ENCODE results near the gene SYTL5. TPM values are rescaled to one million over a fixed set of nuclear protein-coding genes. Genes with fewer than 3 reads are reported as not detected.

The SYTL5 gene
- total RNA-seq, 6 experiments from 2014 or later, result 1.1 to 2.9 (median 2.4) TPM

DNA sequence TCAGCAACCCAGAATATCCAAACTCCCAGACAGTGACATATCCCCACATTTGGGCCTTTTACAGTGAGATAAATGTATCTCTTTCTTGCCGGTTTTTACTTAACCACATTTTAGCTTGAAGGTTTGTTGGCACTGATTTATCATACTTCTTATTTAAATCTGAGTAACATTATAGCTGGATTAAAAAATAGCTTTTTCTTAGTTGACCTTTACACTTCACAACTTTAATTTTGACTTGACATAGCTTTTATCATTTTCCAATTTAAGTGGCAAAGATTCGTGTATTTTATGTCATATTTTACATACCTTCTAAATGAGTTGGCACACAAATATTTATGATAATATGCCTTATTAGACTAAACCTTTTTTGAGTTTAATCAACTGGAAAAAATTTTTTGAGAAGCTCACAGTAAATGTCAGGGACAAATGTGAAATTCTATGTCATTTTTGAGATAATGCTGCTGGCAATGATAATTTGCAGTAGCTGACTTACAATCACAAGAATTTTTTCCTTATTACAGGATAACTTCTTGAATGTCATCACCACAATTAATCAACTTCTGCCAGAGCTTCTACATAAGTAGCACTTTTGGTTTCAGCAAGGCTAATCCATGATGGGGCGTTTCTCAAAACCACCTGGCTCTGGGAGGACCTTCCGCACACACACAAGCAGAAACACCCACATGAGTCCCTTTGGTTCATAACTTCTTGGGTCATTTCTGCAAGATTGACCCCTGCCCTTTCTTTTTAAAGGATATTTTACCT, 80.3 kb downstream of the SYTL5 start:
- no peaks in the 10 kb centered on the region for H3K27me3 ChIP-seq
- no peaks in the 10 kb centered on the region for H3K4me1 ChIP-seq
- H3K27ac ChIP-seq, result no peak overlapping the region
- intact Hi-C loops (cut with DNase I), result no loop called here
- WGBS (ENCODE audit: insufficient coverage, low coverage, low lambda C conversion rate, missing lambda C conversion rate), result 55% methylated on average over 4 of the region's 4 CpGs
- H3K36me3 ChIP-seq, result no peaks in the 10 kb centered on the region
- ATAC-seq, result no peak
- TF ChIP-seq POLR2A (IDR thresholded peaks at IDR 0.05), result no peak
- TF ChIP-seq, protein P1, sequence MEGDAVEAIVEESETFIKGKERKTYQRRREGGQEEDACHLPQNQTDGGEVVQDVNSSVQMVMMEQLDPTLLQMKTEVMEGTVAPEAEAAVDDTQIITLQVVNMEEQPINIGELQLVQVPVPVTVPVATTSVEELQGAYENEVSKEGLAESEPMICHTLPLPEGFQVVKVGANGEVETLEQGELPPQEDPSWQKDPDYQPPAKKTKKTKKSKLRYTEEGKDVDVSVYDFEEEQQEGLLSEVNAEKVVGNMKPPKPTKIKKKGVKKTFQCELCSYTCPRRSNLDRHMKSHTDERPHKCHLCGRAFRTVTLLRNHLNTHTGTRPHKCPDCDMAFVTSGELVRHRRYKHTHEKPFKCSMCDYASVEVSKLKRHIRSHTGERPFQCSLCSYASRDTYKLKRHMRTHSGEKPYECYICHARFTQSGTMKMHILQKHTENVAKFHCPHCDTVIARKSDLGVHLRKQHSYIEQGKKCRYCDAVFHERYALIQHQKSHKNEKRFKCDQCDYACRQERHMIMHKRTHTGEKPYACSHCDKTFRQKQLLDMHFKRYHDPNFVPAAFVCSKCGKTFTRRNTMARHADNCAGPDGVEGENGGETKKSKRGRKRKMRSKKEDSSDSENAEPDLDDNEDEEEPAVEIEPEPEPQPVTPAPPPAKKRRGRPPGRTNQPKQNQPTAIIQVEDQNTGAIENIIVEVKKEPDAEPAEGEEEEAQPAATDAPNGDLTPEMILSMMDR (IDR thresholded peaks at IDR 0.05), result no peak
- no peak for DNase-seq
- no peaks in the 10 kb centered on the region for H3K9me3 ChIP-seq
- H3K4me3 ChIP-seq, result no peak overlapping the region

DNA sequence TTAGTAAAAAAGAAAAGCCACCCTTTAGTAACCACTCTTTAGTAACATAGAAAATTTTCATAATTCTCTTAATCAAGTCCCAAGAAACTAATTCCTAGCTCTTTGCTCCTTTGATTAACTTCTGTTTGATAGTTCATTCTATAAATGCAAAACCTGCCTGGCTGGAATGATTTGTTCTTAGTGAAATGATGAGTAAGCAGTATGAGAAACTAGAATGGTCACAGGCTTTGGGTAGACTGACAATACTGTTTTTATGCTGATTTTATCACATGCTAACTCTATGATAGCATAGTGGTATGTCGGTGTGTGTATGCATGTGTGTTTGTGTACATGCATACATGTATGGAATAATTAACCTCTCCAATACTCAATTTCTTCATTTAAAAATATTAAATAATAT, 81.2 kb downstream of the SYTL5 start:
- Histone ChIP-seq H3K4me3 (no peak overlapping the region), H3K36me3 (no peaks in the 10 kb centered on the region), H3K9me3 (no peaks in the 10 kb centered on the region), H3K27ac (no peak overlapping the region), H3K27me3 (no peaks in the 10 kb centered on the region), H3K4me1 (no peaks in the 10 kb centered on the region)
- DNase-seq (no peak), ATAC-seq (no peak)
- 44% methylated on average over 1 of the region's 1 CpG for WGBS (ENCODE audit: insufficient coverage, low coverage, low lambda C conversion rate, missing lambda C conversion rate)
- intact Hi-C loops (cut with DNase I), result no loop called here
- TF ChIP-seq POLR2A (IDR thresholded peaks at IDR 0.05), result no peak
- TF ChIP-seq, protein P1 (IDR thresholded peaks at IDR 0.05), result no peak

DNA sequence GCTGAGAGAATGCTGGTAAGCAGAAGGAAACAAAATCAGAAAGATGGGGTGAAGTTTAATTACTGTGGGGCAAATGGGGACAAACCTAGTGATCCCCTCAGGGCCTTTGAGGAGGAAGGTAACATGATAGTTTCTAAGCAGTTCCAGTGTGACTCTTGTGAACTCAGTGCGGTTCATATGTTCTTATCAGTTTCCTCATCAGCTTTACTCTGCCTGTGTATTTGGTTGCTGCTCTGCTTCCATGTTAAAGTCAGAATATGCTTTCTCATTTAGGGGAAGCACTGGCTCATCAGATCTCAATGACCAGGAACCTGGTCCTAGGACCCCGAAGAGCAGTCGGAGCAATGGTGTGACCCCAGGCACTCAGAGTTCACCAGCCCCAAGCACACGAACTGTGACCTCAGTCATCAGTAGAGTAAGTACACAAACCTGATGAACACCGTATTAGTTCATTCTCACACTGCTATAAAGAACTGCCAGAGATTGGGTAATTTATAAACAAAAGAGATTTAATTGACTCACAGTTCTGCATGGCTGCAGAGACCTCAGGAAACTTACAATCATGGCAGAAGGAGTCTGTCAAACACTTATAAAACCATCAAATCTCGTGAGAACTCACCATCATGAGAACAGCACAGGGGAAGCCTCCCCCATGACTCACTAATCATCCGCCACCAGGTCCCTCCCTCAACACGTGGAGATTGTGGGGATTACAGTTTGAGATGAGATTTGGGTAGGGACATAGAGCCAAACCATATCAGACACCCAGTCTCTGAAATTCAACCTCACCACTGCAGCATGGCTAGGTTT, 83.0 kb downstream of the SYTL5 start:
- H3K9me3 ChIP-seq, result no peaks in the 10 kb centered on the region
- no peak overlapping the region for H3K4me3 ChIP-seq
- DNase-seq, result no peak
- H3K27ac ChIP-seq, result no peak overlapping the region
- TF ChIP-seq, protein P1 (IDR thresholded peaks at IDR 0.05), result no peak
- TF ChIP-seq POLR2A (IDR thresholded peaks at IDR 0.05), result no peak
- no peaks in the 10 kb centered on the region for H3K36me3 ChIP-seq
- ATAC-seq, result peak; percentile 75 to 98 (median 86)
- H3K4me1 ChIP-seq, result no peaks in the 10 kb centered on the region
- intact Hi-C loops (cut with DNase I), result no loop called here
- 20% methylated on average over 7 of the region's 8 CpGs for WGBS (ENCODE audit: insufficient coverage, low coverage, low lambda C conversion rate, missing lambda C conversion rate)
- H3K27me3 ChIP-seq, result no peaks in the 10 kb centered on the region

DNA sequence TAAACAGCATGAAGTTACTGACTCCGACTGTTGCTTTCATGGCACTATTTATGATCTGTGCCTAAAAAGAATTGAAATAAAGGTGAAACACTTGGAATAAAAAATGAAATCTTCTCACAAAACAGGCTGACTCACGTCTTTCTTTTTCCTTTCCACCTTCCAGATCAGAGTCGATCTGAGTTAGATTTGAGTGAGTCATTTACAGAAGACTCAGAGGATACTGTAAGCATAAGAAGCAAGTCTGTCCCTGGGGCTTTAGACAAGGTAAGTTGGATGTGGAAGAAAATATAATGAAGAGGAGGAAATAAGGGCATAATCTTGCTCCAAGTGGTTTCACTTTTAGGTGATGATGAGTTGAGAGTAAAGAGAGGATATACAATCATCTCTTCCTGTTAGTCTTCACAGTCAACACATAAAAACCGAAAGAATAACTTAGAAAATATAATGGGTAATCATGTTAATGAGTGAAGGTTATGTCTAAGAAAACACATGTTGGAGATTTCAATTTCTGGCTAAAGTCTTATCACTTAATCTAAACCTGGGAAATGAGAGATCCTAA, 89.7 kb downstream of the SYTL5 start:
- TF ChIP-seq, protein P1 (IDR thresholded peaks at IDR 0.05), result no peak
- TF ChIP-seq POLR2A (IDR thresholded peaks at IDR 0.05), result no peak
- Histone ChIP-seq H3K9me3 (no peaks in the 10 kb centered on the region), H3K36me3 (no peaks in the 10 kb centered on the region), H3K4me1 (no peaks in the 10 kb centered on the region), H3K4me3 (no peak overlapping the region), H3K27me3 (no peaks in the 10 kb centered on the region), H3K27ac (no peak overlapping the region)
- ATAC-seq (no peak), DNase-seq (no peak)
- intact Hi-C loops (cut with DNase I), result no loop called here
- WGBS (ENCODE audit: insufficient coverage, low coverage, low lambda C conversion rate, missing lambda C conversion rate), result 50% methylated on average over 4 of the region's 4 CpGs
